ENCODE results near the gene SNRNP35. TPM values are rescaled to one million over a fixed set of nuclear protein-coding genes. Genes with fewer than 3 reads are reported as not detected.
A peak's percentile ranks its signal among the peaks of the same experiment; 100 is the strongest.
"Not testable (repeated sequence)": the region's sequence is repeated elsewhere in the genome, so short reads cannot be mapped to it uniquely, and the experiment has no call there.

The SNRNP35 gene, protein sequence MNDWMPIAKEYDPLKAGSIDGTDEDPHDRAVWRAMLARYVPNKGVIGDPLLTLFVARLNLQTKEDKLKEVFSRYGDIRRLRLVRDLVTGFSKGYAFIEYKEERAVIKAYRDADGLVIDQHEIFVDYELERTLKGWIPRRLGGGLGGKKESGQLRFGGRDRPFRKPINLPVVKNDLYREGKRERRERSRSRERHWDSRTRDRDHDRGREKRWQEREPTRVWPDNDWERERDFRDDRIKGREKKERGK
- total RNA-seq = 13.6 and 21.6 TPM in 2 replicates
- polyA plus RNA-seq (2012) = 28.7 TPM

DNA sequence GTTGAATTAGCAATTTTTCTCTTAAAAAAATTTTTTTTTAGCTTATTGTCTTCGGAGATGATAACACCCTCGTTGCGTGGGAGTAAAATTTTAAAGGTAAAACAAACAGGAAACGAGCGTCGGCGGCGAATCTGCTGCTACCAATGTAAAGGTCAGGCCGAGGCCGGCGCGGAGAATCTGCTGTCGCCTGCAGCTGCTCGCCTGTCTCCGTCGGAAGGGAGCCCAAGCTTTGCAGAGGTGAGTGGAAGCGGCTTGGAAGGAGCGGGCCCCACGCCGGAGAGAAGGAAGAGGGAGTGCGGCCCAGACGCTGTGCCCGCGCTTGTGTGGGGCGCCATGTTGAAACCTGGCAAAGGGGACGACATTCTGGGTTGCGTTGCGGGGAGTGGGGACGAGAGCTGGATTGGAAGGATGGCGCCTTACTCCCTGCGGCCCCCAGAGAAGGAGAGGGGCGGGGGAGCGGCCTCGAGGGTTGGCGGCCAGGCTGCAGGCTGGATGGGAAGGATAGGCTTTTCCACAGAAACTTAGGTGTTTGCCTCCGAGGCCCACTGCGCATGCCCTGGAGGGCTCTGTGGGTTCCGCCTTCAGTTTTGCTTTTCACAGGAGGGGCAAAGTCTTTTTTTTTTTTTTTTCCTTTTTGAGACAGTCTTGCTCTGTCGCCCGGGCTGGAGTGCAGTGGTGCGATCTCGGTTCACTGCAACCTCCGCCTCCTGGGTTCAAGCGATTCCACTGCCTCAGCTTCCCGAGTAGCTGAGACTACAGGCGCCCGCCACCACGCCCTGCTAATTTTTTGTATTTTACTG, at the start of gene SNRNP35:
Gene SNRNP35, plus strand, starts transcription at position 160 of the 800 bp plus-strand sequence. CDS start 7,402 bp downstream, outside the sequence.
- peak; percentile 86 for DNase-seq (ENCODE audit: low read depth)

DNA sequence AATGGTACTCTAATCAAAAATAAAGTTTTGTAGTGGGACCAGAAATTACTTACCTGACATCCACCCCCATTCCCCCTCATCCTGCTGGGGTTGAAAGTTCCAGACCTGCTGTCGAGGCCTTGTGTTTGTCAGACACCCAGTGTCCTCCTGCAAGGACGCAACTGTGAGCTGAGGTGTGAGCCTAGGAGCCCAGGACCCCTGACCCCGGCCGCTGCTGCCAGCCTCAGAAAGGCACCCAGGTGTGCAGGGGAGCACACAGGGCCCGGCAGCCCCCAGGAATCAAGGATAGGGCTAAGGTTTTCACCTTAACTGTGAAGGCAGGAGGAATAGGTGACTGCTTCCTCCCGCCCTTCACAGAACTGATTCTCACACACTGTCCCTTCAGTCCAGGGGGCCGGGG, 49.3 kb upstream of the SNRNP35 start:
- DNase-seq (ENCODE audit: low read depth) = not testable (repeated sequence)

DNA sequence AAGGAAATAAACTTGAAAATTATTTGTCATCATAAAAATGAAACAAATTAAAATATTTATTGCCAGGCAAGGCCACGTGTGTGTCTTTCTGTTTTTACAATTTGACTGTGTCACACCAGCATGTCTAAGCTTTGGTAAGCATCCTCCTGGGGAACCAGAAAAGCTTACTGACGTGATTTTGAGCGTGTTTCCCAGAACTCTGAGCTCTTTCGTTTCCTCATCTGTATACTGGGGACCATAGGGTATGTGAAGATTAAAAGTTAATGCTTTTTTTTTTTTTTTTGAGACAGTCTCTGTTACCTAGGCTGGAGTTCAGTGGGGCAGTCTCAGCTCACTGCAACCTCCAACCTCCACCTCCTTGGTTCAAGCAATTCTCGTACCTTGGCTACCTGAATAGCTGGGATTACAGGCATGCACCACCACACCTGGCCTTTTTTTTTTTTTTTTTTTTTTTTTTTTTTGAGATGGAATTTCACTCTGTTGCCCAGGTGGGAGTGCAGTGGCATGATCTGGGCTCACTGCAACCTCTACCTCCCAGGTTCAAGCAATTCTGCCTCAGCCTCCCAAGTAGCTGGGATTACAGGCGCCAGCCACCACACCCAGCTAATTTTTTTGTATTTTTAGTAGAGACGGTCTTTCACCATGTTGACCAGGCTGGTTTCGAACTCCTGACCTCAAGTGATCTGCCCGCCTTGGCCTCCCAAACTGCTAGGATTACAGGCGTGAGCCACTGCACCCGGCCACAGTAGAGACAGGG, 48.5 kb upstream of the SNRNP35 start:
- DNase-seq (ENCODE audit: low read depth) = not testable (repeated sequence)

DNA sequence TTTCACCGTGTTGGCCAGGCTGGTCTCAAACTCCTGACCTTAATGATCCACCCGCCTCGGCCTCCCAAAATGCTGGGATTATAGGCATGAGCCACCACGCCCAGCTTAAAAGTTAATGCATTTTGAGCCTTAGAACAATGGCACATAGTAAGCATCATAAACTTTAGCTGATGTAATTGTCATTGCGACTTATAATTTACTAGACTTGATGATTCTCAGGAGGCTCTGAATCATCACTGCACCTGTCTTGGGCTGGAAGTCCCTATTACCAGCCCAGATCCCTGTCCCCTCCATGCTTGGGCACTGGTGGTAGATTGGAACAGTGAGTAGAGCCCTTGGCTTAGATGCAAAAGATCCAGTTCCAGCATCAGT, 47.9 kb upstream of the SNRNP35 start:
- no peak for DNase-seq (ENCODE audit: low read depth)

DNA sequence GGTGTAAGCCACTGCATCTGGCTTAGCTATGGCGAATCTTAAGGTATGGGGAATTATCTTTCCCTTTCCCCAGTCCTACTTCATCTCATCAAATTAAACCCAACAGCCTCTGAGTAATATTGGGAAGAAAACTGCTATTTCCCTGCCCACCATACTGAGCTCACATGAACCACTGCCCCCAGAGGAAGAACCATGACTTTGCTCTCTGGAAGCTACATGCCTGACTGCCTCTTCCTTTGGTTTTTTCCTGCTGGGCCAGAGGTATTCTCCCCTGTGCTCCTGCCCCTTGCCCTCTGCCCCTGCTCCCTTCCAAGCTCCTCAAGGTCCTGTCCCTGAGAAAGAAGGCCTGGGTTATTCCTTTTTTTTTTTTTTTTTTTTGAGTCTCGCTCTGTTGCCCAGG, 36.6 kb upstream of the SNRNP35 start:
- no peak for DNase-seq (ENCODE audit: low read depth)

DNA sequence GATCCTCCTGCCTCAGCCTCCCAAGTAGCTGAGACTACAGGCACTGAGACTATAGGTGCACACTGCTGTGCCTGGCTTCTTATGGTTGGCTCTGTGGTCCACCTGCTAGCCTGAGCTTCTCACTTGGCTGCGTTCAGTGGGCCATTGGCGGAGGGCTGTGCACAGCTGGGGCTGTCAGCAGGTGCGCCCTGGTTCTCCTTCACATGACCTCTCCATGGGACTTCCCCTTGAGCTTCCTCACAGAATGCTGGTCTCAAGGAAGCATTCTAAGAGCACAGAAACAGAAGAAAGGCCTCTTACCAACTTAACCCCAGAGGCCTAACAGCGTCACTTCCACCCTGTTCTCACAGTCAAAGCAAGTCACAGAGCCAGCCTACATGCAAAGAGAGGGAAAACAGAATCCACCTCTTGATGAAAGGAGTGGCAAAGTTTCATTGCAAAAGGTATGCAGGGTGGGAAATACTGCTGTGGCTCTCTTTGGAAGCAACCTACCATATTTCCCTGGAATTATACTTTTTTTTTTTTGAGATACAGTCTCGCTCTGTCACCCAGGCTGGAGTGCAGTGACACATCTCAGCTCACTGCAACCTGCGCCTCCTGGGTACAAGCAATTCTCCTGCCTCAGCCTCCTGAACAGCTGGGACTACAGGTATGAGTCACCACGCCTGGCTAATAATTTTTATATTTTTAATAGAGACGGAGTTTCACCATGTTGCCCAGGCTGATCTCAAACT, 30.7 kb upstream of the SNRNP35 start:
- DNase-seq (ENCODE audit: low read depth) = no peak

DNA sequence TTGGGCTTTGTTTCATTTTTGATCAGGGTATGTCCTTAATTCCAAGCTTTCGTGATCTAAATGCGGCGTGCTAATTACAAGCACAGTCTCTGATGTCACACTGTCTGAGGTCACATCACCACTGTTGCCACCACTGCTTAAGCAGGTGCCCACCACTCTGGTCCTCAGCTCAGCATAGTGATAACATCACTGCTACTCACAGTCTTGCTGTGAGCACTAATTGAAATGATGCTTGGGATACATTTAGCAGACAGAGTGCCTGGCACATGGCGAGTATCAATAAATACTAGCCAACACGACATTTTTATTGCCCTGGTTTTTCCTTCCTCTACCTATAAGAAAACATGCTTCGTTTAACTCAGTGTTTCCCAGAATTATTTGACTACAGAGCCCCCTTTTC, 29.3 kb upstream of the SNRNP35 start:
- no peak for DNase-seq (ENCODE audit: low read depth)

DNA sequence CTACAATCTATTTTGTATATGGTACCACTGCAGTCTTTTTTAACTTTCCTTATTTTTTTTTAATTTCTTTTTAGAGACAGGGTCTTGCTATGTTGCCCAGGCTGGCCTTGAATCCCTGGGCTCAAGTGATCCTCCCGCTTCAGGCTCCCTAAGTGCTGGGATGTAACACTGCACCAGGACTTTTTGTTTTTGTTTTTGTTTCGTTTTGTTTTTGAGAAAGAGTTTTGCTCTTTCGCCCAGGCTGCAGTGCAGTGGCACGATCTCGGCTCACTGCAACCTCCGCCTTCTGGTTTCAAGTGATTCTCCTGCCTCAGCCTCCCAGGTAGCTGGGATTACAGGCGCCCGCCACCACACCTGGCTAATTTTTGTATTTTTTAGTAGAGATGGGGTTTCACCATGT, 28.8 kb upstream of the SNRNP35 start:
- DNase-seq (ENCODE audit: low read depth) = not testable (repeated sequence)

DNA sequence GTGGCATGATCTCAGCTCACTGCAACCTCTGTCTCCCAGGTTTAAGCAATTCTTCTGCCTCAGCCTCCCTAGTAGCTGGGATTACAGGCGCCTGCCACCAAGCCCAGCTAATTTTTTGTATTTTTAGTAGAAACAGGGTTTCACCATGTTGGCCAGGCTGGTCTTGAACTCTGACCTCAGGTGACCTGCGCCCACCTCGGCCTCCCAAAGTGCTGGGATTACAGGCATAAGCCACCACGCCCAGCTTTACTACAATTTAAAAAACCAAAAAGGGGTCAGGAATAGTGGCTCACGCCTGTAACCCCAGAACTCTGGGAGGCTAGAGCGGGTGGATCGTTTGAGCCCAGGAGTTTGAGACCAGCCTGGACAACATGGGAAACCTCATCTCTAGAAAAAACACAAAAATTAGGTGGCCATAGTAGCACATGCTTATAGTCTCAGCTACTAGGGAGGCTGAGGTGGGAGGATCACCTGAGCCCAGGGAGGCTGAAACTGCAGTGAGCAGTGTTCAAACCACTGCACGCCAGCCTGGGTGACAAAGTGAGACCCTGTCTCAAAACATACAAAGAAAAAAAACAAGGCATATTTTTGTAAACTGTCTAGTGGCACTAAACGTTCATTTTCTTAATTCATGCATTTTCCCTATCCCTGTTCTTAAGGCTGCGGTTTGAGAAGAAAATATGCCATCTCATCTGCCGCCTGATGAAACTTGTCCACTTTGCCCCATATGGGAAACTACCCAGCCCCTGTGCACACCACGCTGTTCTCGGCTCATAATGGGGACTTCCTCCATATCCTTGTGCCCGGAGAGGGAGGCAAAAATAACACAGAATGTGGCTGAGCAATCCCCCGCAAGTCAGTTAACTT, 25.8 kb upstream of the SNRNP35 start:
- DNase-seq (ENCODE audit: low read depth) = not testable (repeated sequence)

DNA sequence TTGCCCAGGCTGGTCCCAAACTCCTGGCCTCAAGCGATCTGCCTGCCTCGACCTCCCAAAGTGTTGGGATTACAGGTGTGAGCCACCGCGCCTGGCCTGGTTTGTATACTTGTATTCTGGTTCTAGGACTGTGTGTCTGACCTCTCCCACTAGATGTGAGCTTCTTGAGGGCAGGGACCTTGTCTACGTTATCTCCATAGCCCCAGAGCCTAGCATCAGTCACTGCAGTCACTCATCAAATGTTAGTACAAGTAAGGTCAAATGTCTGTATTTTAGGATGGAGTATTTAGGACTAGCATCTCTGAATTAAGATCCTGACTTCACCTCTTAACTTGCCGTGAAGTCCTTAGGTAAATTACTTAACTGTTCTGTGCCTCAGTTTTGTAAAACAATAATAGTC, 24.3 kb upstream of the SNRNP35 start:
- no peak for DNase-seq (ENCODE audit: low read depth)

DNA sequence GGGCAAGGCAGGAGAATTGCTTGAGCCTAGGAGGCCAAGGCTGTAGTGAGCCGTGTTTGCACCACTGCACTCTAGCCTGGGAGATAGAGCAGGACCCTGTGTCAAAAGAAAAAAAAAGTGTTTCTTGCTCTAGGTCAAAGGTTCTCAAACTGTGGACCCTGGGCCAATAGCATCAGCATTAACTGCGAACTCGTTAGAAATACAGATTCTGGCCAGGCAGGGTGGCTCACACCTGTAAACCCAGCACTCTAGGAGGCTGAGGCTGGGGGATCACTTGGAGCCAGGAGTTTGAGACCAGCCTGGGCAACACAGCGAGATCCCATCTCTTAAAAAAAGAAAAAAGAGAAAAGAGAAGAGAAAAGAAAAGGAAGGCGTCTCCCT, 22.3 kb upstream of the SNRNP35 start:
- no peak for DNase-seq (ENCODE audit: low read depth)

DNA sequence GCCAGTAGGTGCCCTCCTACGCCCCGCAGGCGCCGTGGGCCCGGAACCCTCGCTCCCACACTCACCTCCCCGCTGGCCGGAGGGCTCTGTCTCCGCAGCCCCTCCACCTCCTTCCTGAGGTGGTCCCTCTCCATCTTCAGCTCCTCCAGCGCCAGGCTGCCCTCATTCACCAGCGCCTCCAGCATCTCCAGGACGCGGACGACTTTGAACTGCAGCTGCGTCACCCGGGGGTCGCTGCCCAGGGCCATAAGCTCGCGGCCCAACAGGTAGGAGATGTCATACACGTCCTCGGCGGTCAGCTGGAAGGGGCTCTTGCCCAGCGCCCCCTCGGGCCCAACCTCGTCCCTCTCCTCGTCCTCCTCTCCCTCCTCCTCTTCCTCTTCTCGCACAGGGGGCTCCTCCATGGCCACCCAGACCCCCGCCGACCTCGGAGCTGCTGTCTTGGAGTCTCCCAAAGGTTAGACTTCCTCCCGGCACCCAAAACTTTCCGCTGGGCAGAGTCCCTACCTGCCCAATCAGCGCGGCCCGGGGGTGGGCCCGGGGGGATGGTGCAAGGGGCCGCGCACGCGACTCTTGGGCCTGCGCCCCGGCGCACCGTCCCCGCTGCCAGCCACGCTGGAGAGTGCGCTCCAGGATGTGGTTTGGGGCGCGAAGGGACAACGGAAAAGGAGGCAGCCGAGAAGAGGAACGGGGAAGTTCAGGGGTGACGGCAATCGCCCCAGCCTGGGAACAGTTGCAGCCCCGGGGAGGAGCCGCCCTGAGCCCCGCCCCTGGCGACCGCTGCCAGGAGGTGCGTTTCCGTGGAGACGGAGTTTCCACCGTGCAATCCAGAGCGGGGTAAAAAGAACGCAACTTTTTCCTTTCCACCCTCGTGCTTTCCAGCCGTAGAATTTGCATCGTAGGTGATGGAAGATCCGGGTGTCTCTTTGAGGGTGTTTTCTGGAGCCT, 21.6 kb upstream of the SNRNP35 start, which contains the start of gene RILPL2:
Gene RILPL2, minus strand, starts transcription at position 668 of the 948 bp plus-strand sequence. Its CDS starts 264 bp downstream, at position 404.
- DNase-seq (ENCODE audit: low read depth) = peak; percentile 80

DNA sequence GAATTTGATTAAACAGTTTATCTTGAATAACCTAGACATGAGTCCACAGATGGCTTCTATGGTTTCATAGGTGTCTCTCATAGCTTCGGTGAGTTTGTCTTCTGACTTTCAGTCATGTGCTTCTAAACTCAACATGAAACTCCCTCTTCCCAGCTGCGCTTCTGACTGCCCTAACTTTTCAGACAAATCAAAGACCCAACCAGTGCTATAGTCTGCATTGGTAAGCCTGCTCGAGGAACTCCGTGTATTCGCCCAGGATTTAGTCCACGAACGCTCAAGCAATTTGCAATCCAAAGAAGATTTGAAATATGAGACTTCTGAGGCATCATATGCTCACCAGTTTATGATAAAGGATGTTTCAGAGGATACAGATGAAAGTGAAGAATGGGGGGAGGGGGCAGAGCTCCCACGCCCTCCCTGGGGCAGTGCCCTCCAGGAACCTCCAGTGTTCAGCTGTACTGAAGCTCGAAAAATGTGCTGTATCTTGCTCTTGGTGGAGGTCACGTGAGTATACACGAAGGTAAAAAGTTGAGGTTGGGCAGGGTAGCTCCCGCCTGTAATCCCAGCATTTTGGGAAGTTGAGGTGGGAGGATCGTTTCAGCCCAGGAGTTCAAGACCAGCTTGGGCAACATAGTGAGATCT, 16.3 kb upstream of the SNRNP35 start:
- no peak for DNase-seq (ENCODE audit: low read depth)

DNA sequence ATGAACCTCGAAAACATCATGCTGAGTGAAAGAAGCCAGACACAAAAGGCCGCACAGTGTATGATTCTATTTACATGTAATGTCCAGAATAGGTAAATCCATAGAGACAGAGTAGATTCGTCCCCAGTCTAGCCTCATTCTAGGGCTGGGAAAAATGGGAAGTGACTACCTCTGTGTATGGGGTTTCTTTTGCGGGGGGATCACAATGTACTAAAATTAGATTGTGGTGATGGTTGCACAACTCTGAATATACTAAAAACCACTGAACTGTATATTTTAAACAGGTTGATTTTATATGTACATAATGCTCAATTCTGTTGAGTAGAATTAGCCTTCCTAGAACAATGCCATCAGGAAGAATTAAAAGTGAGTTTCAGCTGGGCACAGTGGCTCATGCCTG, 15.2 kb upstream of the SNRNP35 start:
- no peak for DNase-seq (ENCODE audit: low read depth)

DNA sequence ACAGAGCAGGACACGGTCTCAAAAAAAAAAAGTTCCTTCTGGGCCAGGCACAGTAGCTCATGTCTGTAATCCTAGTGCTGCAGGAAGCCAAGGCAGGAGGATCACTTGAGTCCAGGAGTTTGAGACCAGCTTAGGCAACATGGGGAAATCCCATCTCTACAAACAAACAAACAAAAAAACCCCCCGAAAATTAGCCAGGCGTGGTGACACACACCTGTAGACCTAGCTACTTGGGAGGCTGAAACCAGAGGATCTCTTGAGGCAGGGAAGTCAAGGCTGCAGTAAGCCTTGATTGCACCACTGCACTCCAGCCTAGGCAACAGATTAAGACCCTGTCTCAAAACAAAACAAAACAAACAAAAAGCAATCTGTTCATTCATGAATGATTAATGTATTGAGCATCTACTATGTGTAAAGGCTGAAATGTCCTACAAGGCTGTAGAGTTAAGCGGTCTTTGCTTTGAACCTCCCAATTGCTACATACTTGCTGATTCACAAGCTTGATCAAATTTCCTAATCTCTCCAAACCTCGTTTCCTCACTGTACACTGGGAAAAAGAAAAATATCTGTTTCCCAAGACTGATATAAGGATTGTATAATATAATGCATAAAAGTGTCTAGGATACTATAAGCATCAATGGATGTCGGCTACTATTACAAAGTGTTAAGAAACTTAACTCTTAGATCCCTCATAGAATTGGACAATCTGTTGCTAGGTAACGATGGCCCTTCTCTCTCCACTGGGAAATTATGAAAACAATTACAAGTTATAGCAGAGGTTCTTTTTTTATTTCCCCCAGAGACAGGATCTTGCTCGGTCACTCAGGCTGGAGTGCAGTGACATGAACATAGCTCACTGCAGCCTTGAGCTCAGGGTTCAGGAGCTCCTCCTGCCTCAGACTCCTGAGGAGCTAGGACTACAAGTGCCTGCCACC, 13.6 kb upstream of the SNRNP35 start:
- DNase-seq (ENCODE audit: low read depth) = no peak

DNA sequence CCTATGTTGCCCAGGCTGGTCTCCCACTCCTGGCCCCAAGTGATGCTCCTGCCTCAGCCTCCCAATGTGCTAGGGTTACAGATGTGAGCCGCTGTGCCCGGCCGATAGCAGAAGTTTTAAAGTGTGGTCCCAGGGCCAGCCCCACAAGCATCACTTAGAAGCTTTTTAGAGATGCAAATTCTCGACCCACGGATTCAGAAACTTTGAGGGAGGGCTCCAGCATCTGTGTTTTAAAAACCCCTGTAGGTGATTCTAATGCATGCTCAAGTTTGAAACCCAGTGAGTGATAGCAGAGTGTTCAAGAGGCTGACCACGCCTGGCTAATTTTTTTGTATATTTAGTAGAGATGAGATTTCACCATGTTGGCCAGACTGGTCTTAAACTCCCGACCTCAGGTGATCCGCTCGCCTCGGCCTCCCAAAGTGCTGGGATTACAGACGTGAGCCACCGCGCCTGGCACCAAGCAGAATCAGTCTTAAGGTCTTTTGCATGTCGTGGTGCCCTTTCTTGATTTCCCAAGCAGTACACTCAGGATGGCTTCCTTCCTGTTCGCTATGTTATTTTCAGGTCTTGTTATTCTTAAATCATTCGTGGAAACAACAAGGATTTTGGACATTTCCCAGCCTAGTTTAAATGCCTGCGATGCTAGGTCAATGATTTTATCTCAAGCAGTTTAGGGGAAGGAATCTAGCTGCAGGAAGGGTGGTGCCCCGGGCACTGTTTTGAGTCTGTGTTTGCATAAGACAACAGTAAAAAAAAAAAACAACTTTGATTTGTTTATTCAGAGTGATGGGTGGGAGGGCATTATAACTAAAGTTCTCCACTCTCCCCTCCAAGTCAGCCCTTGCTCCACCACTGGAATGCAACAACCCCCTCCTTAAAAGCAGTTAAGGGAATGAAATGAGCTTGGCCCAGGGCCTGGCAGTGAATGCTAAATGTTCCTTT, 12.3 kb upstream of the SNRNP35 start:
- no peak for DNase-seq (ENCODE audit: low read depth)

Data from myocyte (in vitro differentiated cells).